ENCODE data around the gene OSBPL7. TPM values are rescaled to one million over a fixed set of nuclear protein-coding genes. Genes with fewer than 3 reads are reported as not detected.

The OSBPL7 gene
- total RNA-seq, 6 experiments from 2014 or later, result 0.62 to 2.2 (median 1.4) TPM

DNA sequence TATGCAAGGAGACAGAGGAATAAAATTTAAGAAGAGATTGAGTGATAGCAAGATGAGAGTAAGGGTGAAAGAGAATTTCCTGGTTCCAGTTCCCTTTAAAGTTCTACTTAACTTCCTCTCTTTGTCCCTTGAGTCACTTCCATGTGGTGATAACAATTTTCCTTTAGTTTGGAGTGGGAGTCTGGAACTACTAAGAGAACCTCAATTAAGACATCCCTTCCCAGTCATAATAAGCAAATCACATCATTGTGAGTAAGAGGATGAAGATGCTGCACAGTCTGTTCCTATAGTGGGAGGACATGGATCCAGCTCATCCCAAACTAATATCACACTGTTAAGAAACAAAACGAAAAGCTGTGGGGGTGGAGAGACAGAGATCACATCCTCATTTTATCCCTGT, 64.2 kb downstream of the OSBPL7 start:
- Histone ChIP-seq H3K27me3 (no peaks in the 10 kb centered on the region), H3K27ac (no peak overlapping the region), H3K36me3 (no peaks in the 10 kb centered on the region), H3K4me3 (no peak overlapping the region), H3K4me1 (no peaks in the 10 kb centered on the region), H3K9me3 (peaks cover 0 to 6% (median 0%) of the 10 kb centered on the region in 4 donors)
- whole genome bisulfite sequencing (ENCODE audit: insufficient coverage, low coverage, low lambda C conversion rate, missing lambda C conversion rate), result 29% methylated on average over 1 of the region's 1 CpG
- TF ChIP-seq, protein P1, sequence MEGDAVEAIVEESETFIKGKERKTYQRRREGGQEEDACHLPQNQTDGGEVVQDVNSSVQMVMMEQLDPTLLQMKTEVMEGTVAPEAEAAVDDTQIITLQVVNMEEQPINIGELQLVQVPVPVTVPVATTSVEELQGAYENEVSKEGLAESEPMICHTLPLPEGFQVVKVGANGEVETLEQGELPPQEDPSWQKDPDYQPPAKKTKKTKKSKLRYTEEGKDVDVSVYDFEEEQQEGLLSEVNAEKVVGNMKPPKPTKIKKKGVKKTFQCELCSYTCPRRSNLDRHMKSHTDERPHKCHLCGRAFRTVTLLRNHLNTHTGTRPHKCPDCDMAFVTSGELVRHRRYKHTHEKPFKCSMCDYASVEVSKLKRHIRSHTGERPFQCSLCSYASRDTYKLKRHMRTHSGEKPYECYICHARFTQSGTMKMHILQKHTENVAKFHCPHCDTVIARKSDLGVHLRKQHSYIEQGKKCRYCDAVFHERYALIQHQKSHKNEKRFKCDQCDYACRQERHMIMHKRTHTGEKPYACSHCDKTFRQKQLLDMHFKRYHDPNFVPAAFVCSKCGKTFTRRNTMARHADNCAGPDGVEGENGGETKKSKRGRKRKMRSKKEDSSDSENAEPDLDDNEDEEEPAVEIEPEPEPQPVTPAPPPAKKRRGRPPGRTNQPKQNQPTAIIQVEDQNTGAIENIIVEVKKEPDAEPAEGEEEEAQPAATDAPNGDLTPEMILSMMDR (IDR thresholded peaks at IDR 0.05), result no peak
- TF ChIP-seq POLR2A (IDR thresholded peaks at IDR 0.05), result no peak
- intact Hi-C loops (cut with DNase I), result no loop called here
- DNase-seq (no peak), ATAC-seq (no peak)

Other genes starting within 250 kb of the OSBPL7 start
- 100 to 1,000 TPM in 2 of 6 experiments, 10 to 100 TPM in 4; 80.8 to 104 (median 94.5) TPM for gene KPNB1, start 171.9 kb downstream of the OSBPL7 start, total RNA-seq
- 1 to 10 TPM; 1.2 to 3.2 (median 2.2) TPM for gene TBKBP1, start 127.6 kb downstream of the OSBPL7 start, total RNA-seq
- gene TBX21, start 88.6 kb downstream of the OSBPL7 start, total RNA-seq, result under 1 TPM in 5 of 6 experiments, not detected in 1; 0.19 to 0.56 (median 0.24) TPM
- 10 to 100 TPM; 14.4 to 26.1 (median 16.3) TPM for gene MRPL10, start 9.7 kb upstream of the OSBPL7 start, total RNA-seq
- under 1 TPM; 0.12 to 0.44 (median 0.35) TPM for gene LRRC46, start 9.9 kb upstream of the OSBPL7 start, total RNA-seq
- gene SCRN2, start 19.5 kb upstream of the OSBPL7 start, total RNA-seq, result 10 to 100 TPM; 18.1 to 25.7 (median 19.6) TPM
- under 1 TPM in 3 of 6 experiments, not detected in 3; 0.09 to 0.12 (median 0.11) TPM for gene SP6, start 29.4 kb upstream of the OSBPL7 start, total RNA-seq
- gene SP2, start 74.4 kb upstream of the OSBPL7 start, total RNA-seq, result 1 to 10 TPM; 3.1 to 7.9 (median 5.5) TPM
- 100 to 1,000 TPM in 5 of 6 experiments, 10 to 100 TPM in 1; 85.0 to 151 (median 124) TPM for gene PNPO, start 119.8 kb upstream of the OSBPL7 start, total RNA-seq
- 1 to 10 TPM in 1 of 6 experiments, under 1 TPM in 5; 0.19 to 1.1 (median 0.47) TPM for gene PRR15L, start 136.1 kb upstream of the OSBPL7 start, total RNA-seq
- gene CDK5RAP3, start 149.3 kb upstream of the OSBPL7 start, total RNA-seq, result 100 to 1,000 TPM in 3 of 6 experiments, 10 to 100 TPM in 3; 47.3 to 119 (median 99.7) TPM
- gene COPZ2, start 216.0 kb upstream of the OSBPL7 start, total RNA-seq, result 10 to 100 TPM; 18.9 to 26.6 (median 23.8) TPM
- 100 to 1,000 TPM in 4 of 6 experiments, 10 to 100 TPM in 2; 63.1 to 156 (median 117) TPM for gene NFE2L1, start 226.6 kb upstream of the OSBPL7 start, total RNA-seq